ENCODE data around the gene SSR1.

DNA sequence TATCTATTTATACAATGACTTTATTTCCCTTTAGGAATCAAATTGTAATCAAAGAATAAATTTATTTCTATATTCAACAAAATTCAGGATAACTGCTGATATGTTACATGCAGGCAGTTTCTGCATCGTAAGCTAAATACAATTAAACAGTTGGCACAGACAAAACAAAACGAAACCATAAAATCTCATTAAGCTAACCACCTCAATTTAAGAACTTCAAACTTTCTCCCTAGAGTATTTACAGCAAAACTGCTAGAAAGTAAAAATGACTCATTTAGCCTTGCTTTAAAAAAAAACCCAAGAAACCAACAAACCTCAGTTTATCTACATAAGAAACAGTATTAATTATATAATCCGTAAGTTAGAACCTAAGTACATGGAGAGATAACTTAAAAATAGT lies 17.1 kb downstream of the SSR1 start:
- TF ChIP-seq, protein P1, sequence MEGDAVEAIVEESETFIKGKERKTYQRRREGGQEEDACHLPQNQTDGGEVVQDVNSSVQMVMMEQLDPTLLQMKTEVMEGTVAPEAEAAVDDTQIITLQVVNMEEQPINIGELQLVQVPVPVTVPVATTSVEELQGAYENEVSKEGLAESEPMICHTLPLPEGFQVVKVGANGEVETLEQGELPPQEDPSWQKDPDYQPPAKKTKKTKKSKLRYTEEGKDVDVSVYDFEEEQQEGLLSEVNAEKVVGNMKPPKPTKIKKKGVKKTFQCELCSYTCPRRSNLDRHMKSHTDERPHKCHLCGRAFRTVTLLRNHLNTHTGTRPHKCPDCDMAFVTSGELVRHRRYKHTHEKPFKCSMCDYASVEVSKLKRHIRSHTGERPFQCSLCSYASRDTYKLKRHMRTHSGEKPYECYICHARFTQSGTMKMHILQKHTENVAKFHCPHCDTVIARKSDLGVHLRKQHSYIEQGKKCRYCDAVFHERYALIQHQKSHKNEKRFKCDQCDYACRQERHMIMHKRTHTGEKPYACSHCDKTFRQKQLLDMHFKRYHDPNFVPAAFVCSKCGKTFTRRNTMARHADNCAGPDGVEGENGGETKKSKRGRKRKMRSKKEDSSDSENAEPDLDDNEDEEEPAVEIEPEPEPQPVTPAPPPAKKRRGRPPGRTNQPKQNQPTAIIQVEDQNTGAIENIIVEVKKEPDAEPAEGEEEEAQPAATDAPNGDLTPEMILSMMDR (IDR thresholded peaks at IDR 0.05; ENCODE audit: insufficient read depth, low read depth, low read length): no peak
- no peak for TF ChIP-seq EZH2 (IDR thresholded peaks at IDR 0.05; ENCODE audit: insufficient read depth, low read length)

All from astrocyte (in vitro differentiated cells and primary cell).